ENCODE measurements around the gene FRMD6.
A peak's percentile ranks its signal among the peaks of the same experiment; 100 is the strongest.
"Not testable (repeated sequence)": the region's sequence is repeated elsewhere in the genome, so short reads cannot be mapped to it uniquely, and the experiment has no call there.

Gene FRMD6

GRCh38 chr14:51633298-51633697, 18.4 kb upstream of the FRMD6 start:
- not testable (repeated sequence) for DNase-seq

DNA sequence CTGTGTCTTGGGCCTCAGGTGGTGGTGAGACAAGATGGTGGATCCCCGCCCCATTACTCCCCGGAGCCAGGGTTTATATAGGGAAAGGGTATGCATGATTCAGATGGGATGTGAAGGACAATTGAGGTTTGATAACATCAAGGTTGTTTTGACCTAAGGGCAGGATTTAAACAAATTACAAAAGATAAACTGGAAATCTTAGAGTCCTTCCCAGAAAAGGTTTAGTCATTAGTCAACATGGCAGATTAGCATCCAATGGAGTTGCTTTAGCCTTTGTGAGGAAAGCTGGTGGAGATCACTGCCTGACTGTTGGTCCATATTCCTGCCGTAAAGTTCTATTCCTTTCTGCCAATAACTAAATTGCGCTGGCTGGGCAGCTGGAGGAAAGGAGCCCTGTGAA, 15.6 kb upstream of the FRMD6 start:
- no peak for DNase-seq

- DNase-seq: no peak
Observed at GRCh38 chr14:51638071-51638944, 13.4 kb upstream of the FRMD6 start.

DNA sequence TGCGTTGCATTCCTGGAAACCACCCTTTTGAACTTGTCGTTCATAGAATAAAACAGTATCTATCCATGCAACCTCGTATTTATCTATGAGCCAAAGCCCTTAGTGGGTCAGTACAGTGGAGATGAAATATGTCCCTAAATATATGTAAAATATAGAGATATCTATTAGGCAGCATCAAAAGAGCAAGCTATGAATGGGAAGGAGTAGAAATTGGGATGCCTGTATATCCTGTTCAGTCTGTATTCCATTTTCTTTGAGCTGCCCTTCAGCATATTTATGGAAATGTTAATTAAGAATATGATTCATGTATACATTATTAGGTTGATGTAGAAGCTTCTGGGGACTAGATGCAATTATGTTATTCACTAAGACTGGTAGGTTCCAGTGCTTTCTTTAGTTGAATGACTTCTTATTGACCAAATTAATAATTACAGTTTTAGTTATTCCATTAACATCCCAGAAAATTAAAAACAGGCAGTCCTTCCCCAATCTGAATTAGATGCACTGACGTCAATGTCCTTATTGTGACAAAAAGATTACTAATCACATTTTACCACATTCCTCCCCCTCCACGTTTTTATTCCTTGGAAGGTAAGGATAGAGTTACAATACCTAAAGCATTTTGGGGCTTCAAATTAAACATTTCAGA, 11.9 kb upstream of the FRMD6 start:
- DNase-seq: no peak

DNA sequence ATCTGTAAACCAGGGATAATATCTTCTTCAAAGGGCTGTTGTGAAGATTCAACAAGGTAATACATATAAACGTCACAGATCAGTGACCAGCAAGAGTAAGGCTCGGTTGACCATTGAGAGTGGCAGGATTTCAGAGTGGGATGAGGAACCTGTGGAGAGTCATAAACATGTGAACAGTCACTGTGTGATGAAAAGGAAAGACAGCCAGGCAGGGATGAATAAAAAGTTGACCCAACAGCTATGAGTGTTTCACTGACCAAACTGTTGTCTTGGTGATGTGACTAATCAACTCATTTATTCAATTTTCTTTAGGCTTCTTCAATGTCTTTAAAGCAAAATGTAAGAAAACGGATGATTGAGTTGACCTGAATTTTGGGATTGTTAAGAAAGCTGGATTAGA, 8.6 kb upstream of the FRMD6 start:
- DNase-seq: no peak

DNA sequence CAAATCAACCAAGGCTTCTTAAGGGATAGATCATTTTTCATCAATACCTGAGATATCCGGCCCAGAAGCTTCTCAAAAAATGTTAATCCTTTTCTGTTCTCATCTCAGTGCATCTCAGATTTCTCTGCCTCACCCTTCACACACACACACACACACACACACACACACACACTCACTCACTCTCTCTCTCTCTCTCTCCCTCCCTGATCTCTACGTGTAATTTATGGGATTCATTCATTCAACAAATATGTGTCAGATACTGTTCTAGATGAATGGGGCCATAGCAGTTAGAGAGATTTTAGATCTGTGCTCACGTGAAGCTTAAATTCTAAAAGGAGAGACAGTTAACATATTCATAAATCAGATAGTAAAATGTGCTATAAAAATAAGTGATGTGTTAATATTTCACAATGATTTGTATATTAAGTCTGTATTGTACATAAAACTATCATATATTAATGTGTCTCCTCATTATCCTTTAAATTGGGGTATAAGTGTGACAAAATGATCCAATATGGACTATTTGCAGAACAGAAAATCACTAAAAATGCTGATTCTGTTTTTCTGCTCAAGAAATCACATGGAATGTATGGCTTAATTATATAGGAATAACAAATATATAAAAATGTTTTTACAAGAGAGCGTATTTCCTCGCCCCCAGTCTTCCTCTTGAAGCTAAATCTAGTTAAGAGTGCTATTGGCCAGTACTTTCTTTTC, 7.3 kb upstream of the FRMD6 start:
- DNase-seq: no peak

DNA sequence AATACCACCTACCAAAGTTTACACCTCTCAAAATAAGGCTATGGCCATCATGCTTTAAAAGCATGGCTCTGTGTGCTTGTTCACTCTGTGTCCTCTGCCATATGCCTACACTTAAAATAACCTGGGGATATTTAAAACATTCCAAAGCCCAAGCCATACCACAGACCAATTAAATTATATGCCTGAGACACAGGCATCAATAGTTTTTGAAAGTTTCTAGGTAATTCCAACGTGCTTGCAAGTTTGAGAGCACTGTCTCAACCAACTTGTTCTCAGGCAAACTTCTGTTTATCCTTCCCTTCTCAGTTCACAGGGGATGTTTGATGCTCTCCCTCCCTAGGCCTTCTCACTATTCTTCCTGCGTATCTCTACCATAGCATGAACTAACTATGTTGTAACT, 3.4 kb upstream of the FRMD6 start:
- DNase-seq: no peak

GRCh38 chr14:51650716-51651387, 858 bp upstream of the FRMD6 start:
- no peak for DNase-seq

DNA sequence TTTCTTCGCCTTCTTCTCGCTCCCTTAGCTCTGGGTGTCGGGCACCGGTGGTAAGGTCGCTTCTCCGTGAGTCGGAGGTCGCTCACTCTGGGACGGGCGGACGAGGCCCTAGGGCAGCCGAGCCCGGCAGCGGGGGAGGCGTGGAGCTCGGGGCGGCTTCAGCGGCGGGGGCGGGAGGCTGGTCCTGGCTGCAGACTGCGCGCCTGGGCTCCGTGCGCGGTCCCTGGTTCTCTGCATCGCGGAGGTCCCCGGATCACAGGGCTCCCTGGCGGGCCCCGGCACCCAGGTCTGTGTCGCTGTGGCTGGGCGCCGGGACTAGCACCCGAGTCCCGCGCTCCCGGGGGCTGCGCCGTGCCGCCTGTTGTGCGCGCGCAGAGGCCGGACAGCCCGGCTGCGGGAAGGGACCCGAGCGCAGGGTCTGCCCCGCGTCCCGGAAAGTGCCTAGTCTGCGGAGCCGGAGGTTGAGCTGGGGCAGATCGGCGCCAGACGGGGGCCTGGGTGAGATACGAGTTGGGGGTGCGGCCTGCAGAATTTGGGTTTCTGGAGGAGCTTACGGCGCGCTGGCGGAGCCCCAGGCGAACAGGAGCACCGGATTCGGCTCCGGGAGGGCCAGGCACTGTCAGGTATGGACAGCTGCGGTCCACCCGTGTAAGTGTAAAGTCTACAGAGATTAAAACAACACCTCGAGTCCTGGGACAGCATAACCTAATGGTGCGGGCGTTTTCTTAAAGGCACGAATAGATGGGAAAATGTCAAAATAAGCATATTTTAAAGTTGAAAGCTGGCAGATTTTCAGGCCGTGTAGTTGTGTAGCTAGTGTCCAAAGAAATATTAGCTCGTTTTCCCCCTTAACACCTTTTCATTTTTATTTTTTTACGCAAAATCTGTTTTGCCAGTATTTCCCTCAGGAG, 713 bp downstream of the FRMD6 start:
- DNase-seq: peak; percentile 2

GRCh38 chr14:51653079-51653774, 1.5 kb downstream of the FRMD6 start:
- DNase-seq: no peak

DNA sequence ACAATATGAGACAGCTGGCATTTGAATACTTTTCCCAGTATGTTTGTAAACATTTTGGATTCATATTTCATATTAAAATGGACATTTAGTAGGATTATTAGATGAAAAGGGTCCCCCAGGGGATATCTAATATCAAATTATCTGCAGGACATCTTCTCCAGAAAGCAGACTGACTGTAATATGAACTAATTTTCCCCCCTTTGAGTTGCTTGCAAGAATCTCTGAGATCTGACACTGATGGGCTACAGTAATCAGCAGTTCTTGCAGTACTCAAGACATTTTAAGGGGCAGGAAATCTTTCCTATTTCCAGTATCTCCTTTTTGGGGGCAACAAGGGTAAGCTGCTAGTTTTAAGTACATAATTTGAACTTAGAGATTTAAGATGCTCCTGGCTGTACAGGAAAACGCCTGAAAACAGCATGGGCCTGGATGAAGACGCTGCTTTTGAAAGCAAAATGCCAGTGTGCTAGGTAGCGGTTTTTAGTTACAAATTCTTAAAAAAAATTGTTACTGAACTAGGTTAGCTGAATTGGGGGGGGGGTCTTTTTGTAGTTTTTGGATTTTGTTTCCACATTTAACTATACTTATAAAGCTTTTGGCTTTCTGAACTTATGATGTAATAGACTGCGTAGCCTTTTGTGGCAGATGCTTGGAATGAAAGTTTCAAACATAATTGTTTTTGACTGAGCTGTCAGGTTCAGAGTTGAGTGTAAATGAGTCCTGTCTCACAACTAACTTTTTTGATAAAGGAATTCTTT, 2.2 kb downstream of the FRMD6 start:
- no peak for DNase-seq

GRCh38 chr14:51654533-51654845, 2.8 kb downstream of the FRMD6 start:
- DNase-seq: no peak

- DNase-seq: no peak
Observed at GRCh38 chr14:51657762-51658161, 6.1 kb downstream of the FRMD6 start.

DNA sequence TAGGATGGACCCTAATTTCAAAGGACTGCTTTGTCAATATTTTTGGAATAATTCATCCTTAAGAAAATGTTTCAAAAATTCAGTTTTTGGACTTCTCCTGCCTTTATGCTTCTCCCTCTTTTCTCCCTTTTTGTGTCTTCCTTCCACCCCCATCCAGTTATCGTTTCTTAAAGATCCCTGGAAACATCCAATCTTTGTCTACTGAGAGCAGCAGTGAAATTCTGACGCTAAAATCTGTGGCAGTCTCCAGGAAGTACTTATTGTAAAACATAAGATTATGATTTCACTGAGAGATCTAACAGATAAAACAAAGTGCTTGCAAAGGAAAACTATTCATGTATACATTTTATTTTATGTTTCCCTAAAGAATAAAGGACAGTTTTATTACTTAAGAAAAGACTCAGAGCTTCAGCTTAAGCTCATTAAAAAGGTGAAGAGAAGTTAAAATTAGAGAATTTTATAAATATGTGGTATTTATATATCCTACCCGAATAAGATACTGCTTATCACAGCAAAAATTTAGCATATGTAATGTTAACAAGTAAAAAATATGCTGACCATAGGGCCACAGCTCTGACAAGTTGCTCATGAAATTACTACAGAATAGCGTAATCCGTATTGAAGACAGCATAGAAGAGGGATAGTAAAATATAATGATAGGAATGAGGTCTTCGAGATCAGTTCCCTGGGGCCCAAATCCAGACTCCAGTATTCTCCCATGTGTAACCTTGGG, 6.9 kb downstream of the FRMD6 start:
- DNase-seq: no peak

DNA sequence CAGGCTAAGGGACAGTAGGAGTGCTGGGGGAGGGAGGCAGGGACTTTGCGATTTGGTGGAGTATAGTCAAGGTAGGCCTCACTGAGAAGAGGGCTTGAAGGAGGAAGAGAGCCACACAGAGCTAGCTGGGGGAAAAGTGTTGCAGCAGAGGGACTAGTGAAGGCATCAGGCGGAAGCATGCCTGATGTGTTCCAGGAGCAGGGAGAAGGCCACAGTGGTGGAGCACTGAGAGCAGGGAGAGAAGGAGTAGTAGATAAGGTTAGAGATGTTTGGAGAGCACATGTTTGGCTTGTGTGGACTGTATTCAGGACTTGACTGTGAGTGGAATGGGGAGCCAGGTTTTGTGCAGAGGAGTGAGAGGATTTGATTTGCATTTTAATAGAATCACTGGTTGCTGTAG, 9.0 kb downstream of the FRMD6 start:
- DNase-seq: no peak

- no peak for DNase-seq
Observed at GRCh38 chr14:51661504-51661903, 9.8 kb downstream of the FRMD6 start.

DNA sequence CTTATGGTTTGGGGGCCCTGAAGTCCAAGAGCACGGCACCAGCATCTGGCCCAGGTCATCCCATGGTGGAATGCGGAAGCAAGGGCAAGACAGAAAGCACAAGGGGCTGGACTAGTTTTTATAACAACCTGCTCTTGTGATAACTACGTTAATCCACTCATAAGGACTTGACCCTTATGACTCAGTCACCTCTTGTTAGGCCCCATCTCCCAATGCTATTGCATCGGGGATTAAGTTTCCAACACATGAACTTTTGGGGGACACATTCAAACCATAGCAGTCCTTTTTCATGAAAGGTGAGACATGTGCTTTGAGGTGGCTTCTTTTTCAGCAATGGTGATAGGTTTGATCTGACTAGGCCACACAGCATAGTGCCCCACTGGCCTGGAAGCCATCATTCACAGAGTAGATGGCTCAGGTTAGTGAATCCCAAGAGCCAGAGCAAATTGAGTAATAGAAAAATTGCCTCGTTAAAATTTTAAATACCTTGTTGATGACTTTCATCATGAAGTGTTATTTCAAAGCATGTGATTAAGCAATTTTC, 12.1 kb downstream of the FRMD6 start:
- DNase-seq: no peak

- DNase-seq: no peak
Observed at GRCh38 chr14:51666070-51666469, 14.4 kb downstream of the FRMD6 start.

DNA sequence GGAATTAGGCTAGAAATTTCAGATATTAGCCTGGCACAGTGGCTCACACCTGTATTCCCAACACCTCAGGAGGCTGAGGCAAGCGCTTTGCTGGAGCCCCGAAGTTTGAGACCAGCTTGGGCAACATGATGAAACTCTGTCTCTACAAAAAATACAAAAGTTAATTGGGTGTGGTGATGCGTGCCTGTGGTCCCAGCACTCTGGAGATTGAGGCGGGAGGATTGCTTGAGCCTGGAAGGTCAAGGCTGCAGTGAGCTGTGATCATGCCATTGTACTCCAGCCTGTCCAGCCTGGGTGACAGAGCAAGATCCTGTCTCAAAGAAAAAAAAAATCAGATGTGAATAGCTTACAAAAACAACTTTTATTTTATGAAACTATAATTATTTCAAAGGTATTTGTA, 15.1 kb downstream of the FRMD6 start:
- DNase-seq: no peak

DNA sequence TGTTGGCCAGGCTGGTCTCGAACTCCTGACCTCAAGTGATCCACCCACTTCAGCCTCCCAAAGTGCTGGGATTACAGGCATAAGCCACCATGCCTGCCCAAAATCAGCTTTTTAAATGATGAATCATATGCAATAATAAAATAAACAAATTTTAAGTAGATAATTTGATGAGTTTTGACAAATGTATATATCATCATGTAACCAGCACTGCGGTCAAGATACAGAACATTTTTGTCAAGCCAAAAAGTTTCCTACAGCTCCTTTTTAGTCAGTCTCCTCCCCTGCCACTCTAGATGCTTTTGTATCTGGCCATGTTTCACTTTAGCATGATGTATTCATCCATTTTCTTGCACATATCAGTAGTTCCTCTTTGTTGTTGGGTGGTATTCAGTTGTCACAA, 17.2 kb downstream of the FRMD6 start:
- DNase-seq: no peak
